Measurements from ENCODE around the gene KIAA0319L. TPM values are rescaled to one million over a fixed set of nuclear protein-coding genes. Genes with fewer than 3 reads are reported as not detected.

Gene KIAA0319L
- total and polyA plus RNA-seq, 11 donors: 21.0 to 108 (median 76.6) TPM

GRCh38 chr1:35560256-35561225, 3.3 kb upstream of the KIAA0319L start:
- DNase-seq: peak; percentile 71 to 85 (median 82)
- H3K27ac ChIP-seq: peak overlapping the region in 7 of 12 donors; percentile 13 to 62 (median 39)
- H3K27me3 ChIP-seq: no peaks in the 10 kb centered on the region
- intact Hi-C loops (cut with DNase I): loop anchor here in 5 of 10 donors (2.0 to 10.0 kb wide), 5 partner anchors 108 to 366 kb away; partner anchors contain the start of gene SFPQ (in 1 of the 5)
- peak overlapping the region in 1 of 12 donors; percentile 25 for H3K4me3 ChIP-seq
- H3K36me3 ChIP-seq: peaks cover 0 to 40% (median 28%) of the 10 kb centered on the region in 9 donors
- H3K9me3 ChIP-seq: no peaks in the 10 kb centered on the region
- peaks cover 0 to 52% (median 27%) of the 10 kb centered on the region in 12 donors for H3K4me1 ChIP-seq
- peak in 2 of 4 donors; percentile 19 to 47 for ATAC-seq
- 54 to 60% (median 58%) methylated on average over 26 to 44 of the region's 44 CpGs for WGBS, 4 donors
- TF ChIP-seq POLR2A (IDR thresholded peaks at IDR 0.05) (no peak), CTCF (IDR thresholded peaks at IDR 0.05) (no peak)

GRCh38 chr1:35559317-35559944, 2.2 kb upstream of the KIAA0319L start:
- peaks cover 0 to 29% (median 22%) of the 10 kb centered on the region in 9 donors for H3K36me3 ChIP-seq
- H3K4me3 ChIP-seq: peak overlapping the region in 1 of 12 donors; percentile 92
- H3K27ac ChIP-seq: peak overlapping the region in 3 of 12 donors; percentile 94 to 99 (median 97)
- peaks cover 0 to 63% (median 38%) of the 10 kb centered on the region in 12 donors for H3K4me1 ChIP-seq
- ATAC-seq (no peak), DNase-seq (no peak)
- TF ChIP-seq CTCF (IDR thresholded peaks at IDR 0.05): no peak
- no peak for TF ChIP-seq POLR2A (IDR thresholded peaks at IDR 0.05)
- H3K9me3 ChIP-seq: no peaks in the 10 kb centered on the region
- H3K27me3 ChIP-seq: no peaks in the 10 kb centered on the region
- intact Hi-C loops (cut with DNase I): loop anchor here in 3 of 10 donors (2.0 to 10.0 kb wide), 3 partner anchors 107 to 365 kb away; partner anchors contain the start of gene SFPQ (in 2 of the 3)
- WGBS, 4 donors: 80 to 82% (median 81%) methylated on average over 7 of the region's 7 CpGs

- Histone ChIP-seq H3K36me3 (peaks cover 0 to 29% (median 20%) of the 10 kb centered on the region in 9 donors), H3K4me3 (peak overlapping the region; percentile 69 to 98 (median 92)), H3K9me3 (no peaks in the 10 kb centered on the region), H3K27ac (peak overlapping the region; percentile 12 to 99 (median 98)), H3K27me3 (no peaks in the 10 kb centered on the region), H3K4me1 (peaks cover 0 to 71% (median 46%) of the 10 kb centered on the region in 12 donors)
- ATAC-seq (no peak), DNase-seq (no peak)
- intact Hi-C loops (cut with DNase I): loop anchor here in 3 of 10 donors (2.0 to 10.0 kb wide), 3 partner anchors 106 to 364 kb away; partner anchors contain the start of gene SFPQ (in 2 of the 3)
- 23 to 27% (median 26%) methylated on average over 25 to 26 of the region's 26 CpGs for WGBS, 4 donors
- TF ChIP-seq POLR2A (IDR thresholded peaks at IDR 0.05) (no peak), CTCF (IDR thresholded peaks at IDR 0.05) (no peak)
These were observed 1.4 kb upstream of the KIAA0319L start for GRCh38 chr1:35558374-35559316.
